ENCODE data around the gene AQP12A.

GRCh38 chr2:240703417-240704341, 12.0 kb downstream of the AQP12A start:
- TF ChIP-seq EP300 (IDR thresholded peaks at IDR 0.05): no peak
- TF ChIP-seq CTCF (IDR thresholded peaks at IDR 0.05): no peak
- TF ChIP-seq POLR2AphosphoS5 (IDR thresholded peaks at IDR 0.05): no peak

All from sigmoid colon (tissue), 4 donors.